ENCODE data around the gene SPACA4. TPM values are rescaled to one million over a fixed set of nuclear protein-coding genes. Genes with fewer than 3 reads are reported as not detected.
A peak's percentile ranks its signal among the peaks of the same experiment; 100 is the strongest.

The SPACA4 gene
- total and polyA plus RNA-seq, 7 experiments from 2014 or later = not detected

- intact Hi-C loops (cut with micrococcal nuclease) = loop anchor here (5.0 to 10.0 kb wide), 13 partner anchors 38 to 1527 kb away; partner anchors contain the start of genes CCDC9 (in 2 of the 2), PRMT1 (in 2 of the 2), AKT1S1 (in 1 of the 2) and ALDH16A1 (in 1 of the 2)
- CTCF ChIA-PET = no interaction called here
Measured at GRCh38 chr19:48639483-48640375, 33.2 kb downstream of the SPACA4 start.

GRCh38 chr19:48641850-48642249 lies 35.3 kb downstream of the SPACA4 start:
- ChIA-PET CTCF (no interaction called here), POLR2A (interaction anchor here (0.8 to 1.3 kb wide), 4 partner anchors 14 to 106 kb away, joined by 3 to 4 read pairs (median 4); no protein-coding TSS in a partner anchor)
- Histone ChIP-seq H3K36me3 (ENCODE audit: control insufficient read depth in 2 of 3, insufficient read depth in 3 of 3, low read length in 3 of 3) (peaks cover 0 to 2% (median 0%) of the 10 kb centered on the region in 3 experiments), H3K4me3 (ENCODE audit: low read length) (no peak overlapping the region), H3K4me1 (ENCODE audit: control insufficient read depth in 2 of 2, insufficient read depth in 2 of 2, low read length in 2 of 2) (peaks cover 19 to 25% of the 10 kb centered on the region in 2 donors), H3K9me3 (ENCODE audit: control insufficient read depth in 2 of 3, low read length in 3 of 3) (no peaks in the 10 kb centered on the region), H3K27me3 (ENCODE audit: control insufficient read depth in 2 of 2, insufficient read depth in 2 of 2, low read length in 2 of 2) (no peaks in the 10 kb centered on the region), H3K27ac (ENCODE audit: low read depth, low read length) (no peak overlapping the region)
- Mint-ChIP-seq H3K4me1 (peaks cover 20 to 48% (median 38%) of the 10 kb centered on the region in 7 donors), H3K36me3 (peaks cover 0 to 5% (median 0%) of the 10 kb centered on the region in 5 donors), H3K9me3 (peaks cover 0 to 4% (median 0%) of the 10 kb centered on the region in 11 donors), H3K4me3 (no peak overlapping the region), H3K27me3 (peaks cover 0 to 11% (median 0%) of the 10 kb centered on the region in 5 donors), H3K27ac (peak overlapping the region in 3 of 9 donors; percentile 51 to 56 (median 54))
- intact Hi-C loops (cut with micrococcal nuclease) = no loop called here
- DNase-seq (no peak), ATAC-seq (no peak)

More at GRCh38 chr19:48639483-48640375, 33.2 kb downstream of the SPACA4 start:
- Mint-ChIP-seq H3K9me3 (peaks cover 0 to 10% (median 0%) of the 10 kb centered on the region in 11 donors), H3K27ac (peak overlapping the region in 7 of 9 donors; percentile 58 to 98 (median 97)), H3K27me3 (peaks cover 0 to 11% (median 0%) of the 10 kb centered on the region in 5 donors), H3K4me3 (peak overlapping the region in 8 of 10 donors; percentile 20 to 100 (median 50)), H3K4me1 (peaks cover 9 to 37% (median 32%) of the 10 kb centered on the region in 7 donors), H3K36me3 (peaks cover 0 to 5% (median 0%) of the 10 kb centered on the region in 5 donors)
- H3K27ac ChIP-seq (ENCODE audit: low read depth, low read length) = no peak overlapping the region
- ATAC-seq = no peak
- no peaks in the 10 kb centered on the region for H3K9me3 ChIP-seq (ENCODE audit: control insufficient read depth in 2 of 3, low read length in 3 of 3)
- no peak for DNase-seq
- peaks cover 18 to 22% of the 10 kb centered on the region in 2 donors for H3K4me1 ChIP-seq (ENCODE audit: control insufficient read depth in 2 of 2, insufficient read depth in 2 of 2, low read length in 2 of 2)
- H3K36me3 ChIP-seq (ENCODE audit: control insufficient read depth in 2 of 3, insufficient read depth in 3 of 3, low read length in 3 of 3) = peaks cover 0 to 12% (median 0%) of the 10 kb centered on the region in 3 experiments
- no peak overlapping the region for H3K4me3 ChIP-seq (ENCODE audit: low read length)
- H3K27me3 ChIP-seq (ENCODE audit: control insufficient read depth in 2 of 2, insufficient read depth in 2 of 2, low read length in 2 of 2) = no peaks in the 10 kb centered on the region
- POLR2A ChIA-PET = interaction anchor here (0.7 kb wide), 1 partner anchor 9 kb away, joined by 5 read pairs; no protein-coding TSS in a partner anchor

DNA sequence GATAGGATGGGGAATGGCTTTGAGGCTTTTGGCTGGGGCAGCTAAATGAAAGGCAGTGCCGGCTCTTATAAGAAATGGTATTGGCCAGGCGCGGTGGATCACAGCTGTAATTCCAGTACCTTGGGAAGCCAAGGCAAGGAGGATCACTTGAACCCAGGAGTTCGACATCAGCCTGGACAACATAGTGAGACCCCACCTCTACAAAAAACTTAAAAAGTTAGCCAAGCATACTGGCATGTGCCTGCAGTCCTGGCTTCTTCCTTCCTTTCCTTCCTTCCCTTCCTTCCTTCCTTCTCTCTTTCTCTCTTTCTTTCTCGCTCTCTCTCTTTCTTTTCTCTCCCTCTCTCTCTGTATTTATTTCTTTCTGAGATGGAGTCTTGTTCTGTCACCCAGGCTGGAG lies 36.3 kb downstream of the SPACA4 start:
- ATAC-seq (no peak), DNase-seq (no peak)
- Histone ChIP-seq H3K36me3 (ENCODE audit: control insufficient read depth in 2 of 3, insufficient read depth in 3 of 3, low read length in 3 of 3) (no peaks in the 10 kb centered on the region), H3K9me3 (ENCODE audit: control insufficient read depth in 2 of 3, low read length in 3 of 3) (no peaks in the 10 kb centered on the region), H3K4me3 (ENCODE audit: low read length) (no peak overlapping the region), H3K27me3 (ENCODE audit: control insufficient read depth in 2 of 2, insufficient read depth in 2 of 2, low read length in 2 of 2) (no peaks in the 10 kb centered on the region), H3K27ac (ENCODE audit: low read depth, low read length) (no peak overlapping the region), H3K4me1 (ENCODE audit: control insufficient read depth in 2 of 2, insufficient read depth in 2 of 2, low read length in 2 of 2) (peaks cover 25% of the 10 kb centered on the region in 2 donors)
- H3K27me3 Mint-ChIP-seq = peaks cover 0 to 11% (median 0%) of the 10 kb centered on the region in 5 donors
- ChIA-PET POLR2A (interaction anchor here (0.6 to 2.1 kb wide), 2 partner anchors 8 to 24 kb away, joined by 4 to 9 read pairs; partner anchors contain the start of genes RPL18 and SPHK2), CTCF (no interaction called here)
- intact Hi-C loops (cut with micrococcal nuclease) = no loop called here
- peak overlapping the region in 1 of 10 donors; percentile 26 for H3K4me3 Mint-ChIP-seq
- peak overlapping the region in 4 of 9 donors; percentile 14 to 64 (median 36) for H3K27ac Mint-ChIP-seq
- H3K4me1 Mint-ChIP-seq = peaks cover 26 to 57% (median 42%) of the 10 kb centered on the region in 7 donors
- H3K36me3 Mint-ChIP-seq = peaks cover 0 to 5% (median 0%) of the 10 kb centered on the region in 5 donors
- peaks cover 0 to 4% (median 0%) of the 10 kb centered on the region in 11 donors for H3K9me3 Mint-ChIP-seq

DNA sequence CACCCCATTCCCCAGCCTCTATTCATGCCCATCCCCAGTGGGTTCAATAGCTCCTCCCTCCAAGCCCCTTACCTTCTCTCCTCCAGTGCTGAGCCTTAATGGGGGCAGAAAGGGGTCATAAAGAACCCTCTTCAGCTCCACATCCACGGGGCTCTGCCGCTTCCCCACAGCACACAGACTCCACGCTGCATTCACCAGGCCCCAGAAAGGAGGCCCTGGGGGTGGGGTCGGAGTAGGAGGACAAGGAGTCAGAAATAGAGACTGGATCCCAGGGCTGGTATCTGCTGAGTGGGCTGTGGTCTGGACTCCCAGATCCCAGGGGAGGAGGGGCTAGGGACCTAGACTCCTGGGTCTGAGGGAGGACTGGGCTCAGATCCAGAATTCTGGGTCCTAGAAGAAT lies 37.8 kb downstream of the SPACA4 start:
- Histone ChIP-seq H3K27me3 (ENCODE audit: control insufficient read depth in 2 of 2, insufficient read depth in 2 of 2, low read length in 2 of 2) (no peaks in the 10 kb centered on the region), H3K9me3 (ENCODE audit: control insufficient read depth in 2 of 3, low read length in 3 of 3) (no peaks in the 10 kb centered on the region), H3K4me1 (ENCODE audit: control insufficient read depth in 2 of 2, insufficient read depth in 2 of 2, low read length in 2 of 2) (peaks cover 16 to 17% of the 10 kb centered on the region in 2 donors), H3K36me3 (ENCODE audit: control insufficient read depth in 2 of 3, insufficient read depth in 3 of 3, low read length in 3 of 3) (no peaks in the 10 kb centered on the region), H3K27ac (ENCODE audit: low read depth, low read length) (peak overlapping the region; percentile 1), H3K4me3 (ENCODE audit: low read length) (no peak overlapping the region)
- DNase-seq (no peak), ATAC-seq (no peak)
- Mint-ChIP-seq H3K4me1 (peaks cover 24 to 56% (median 39%) of the 10 kb centered on the region in 7 donors), H3K9me3 (no peaks in the 10 kb centered on the region), H3K27ac (peak overlapping the region in 6 of 9 donors; percentile 76 to 97 (median 94)), H3K27me3 (peaks cover 0 to 11% (median 0%) of the 10 kb centered on the region in 5 donors), H3K36me3 (no peaks in the 10 kb centered on the region), H3K4me3 (peak overlapping the region in 6 of 10 donors; percentile 86 to 99 (median 96))
- POLR2A ChIA-PET = interaction anchor here (1.0 to 3.0 kb wide), 9 partner anchors 7 to 310 kb away, joined by 3 to 36 read pairs (median 10); partner anchors contain the start of genes BAX, DBP, RPL18 and SPHK2
- CTCF ChIA-PET = interaction anchor here (1.4 to 2.2 kb wide), 2 partner anchors 32 to 166 kb away, joined by 3 to 43 read pairs; partner anchors contain the start of gene BCAT2
- intact Hi-C loops (cut with micrococcal nuclease) = loop anchor here in 1 of 2 donors (2.0 kb wide), 2 partner anchors 228 to 1232 kb away; partner anchors contain the start of genes AKT1S1, PPP1R15A and TBC1D17

- peak; percentile 74 for ATAC-seq
Measured at GRCh38 chr19:48644839-48645619, 38.5 kb downstream of the SPACA4 start.

More at GRCh38 chr19:48644839-48645619, 38.5 kb downstream of the SPACA4 start:
- H3K36me3 Mint-ChIP-seq = no peaks in the 10 kb centered on the region
- H3K4me3 Mint-ChIP-seq = peak overlapping the region; percentile 86 to 99 (median 94)
- H3K9me3 ChIP-seq (ENCODE audit: control insufficient read depth in 2 of 3, low read length in 3 of 3) = no peaks in the 10 kb centered on the region
- H3K36me3 ChIP-seq (ENCODE audit: control insufficient read depth in 2 of 3, insufficient read depth in 3 of 3, low read length in 3 of 3) = no peaks in the 10 kb centered on the region
- H3K27me3 ChIP-seq (ENCODE audit: control insufficient read depth in 2 of 2, insufficient read depth in 2 of 2, low read length in 2 of 2) = no peaks in the 10 kb centered on the region
- H3K4me1 ChIP-seq (ENCODE audit: control insufficient read depth in 2 of 2, insufficient read depth in 2 of 2, low read length in 2 of 2) = peaks cover 21% of the 10 kb centered on the region in 2 donors
- peak in 8 of 9 donors; percentile 66 to 82 (median 78) for DNase-seq
- CTCF ChIA-PET = interaction anchor here (0.7 to 2.2 kb wide), 16 partner anchors 9 to 310 kb away, joined by 3 to 43 read pairs (median 5); partner anchors contain the start of genes BCAT2, DBP, RPL18 and SPHK2
- no peaks in the 10 kb centered on the region for H3K9me3 Mint-ChIP-seq
- peaks cover 24 to 57% (median 42%) of the 10 kb centered on the region in 7 donors for H3K4me1 Mint-ChIP-seq
- intact Hi-C loops (cut with micrococcal nuclease) = loop anchor here (2.0 to 5.0 kb wide), 4 partner anchors 228 to 1232 kb away; partner anchors contain the start of genes AKT1S1 (in 1 of the 2), FTL (in 1 of the 2), PPP1R15A (in 1 of the 2) and SNRNP70 (in 1 of the 2)
- H3K27ac ChIP-seq (ENCODE audit: low read depth, low read length) = peak overlapping the region; percentile 79
- H3K27me3 Mint-ChIP-seq = peaks cover 0 to 9% (median 0%) of the 10 kb centered on the region in 5 donors
- H3K4me3 ChIP-seq (ENCODE audit: low read length) = peak overlapping the region; percentile 94
- H3K27ac Mint-ChIP-seq = peak overlapping the region in 8 of 9 donors; percentile 90 to 98 (median 94)
- POLR2A ChIA-PET = interaction anchor here (0.7 to 3.0 kb wide), 25 partner anchors 8 to 1380 kb away, joined by 3 to 36 read pairs (median 4); partner anchors contain the start of genes BAX, DBP, GYS1 and RPL18

All from naive thymus-derived CD4-positive, alpha-beta T cell (primary cell).